Endothelial cell of umbilical vein (primary cell): ENCODE data around the gene MACROH2A2. TPM values are rescaled to one million over a fixed set of nuclear protein-coding genes. Genes with fewer than 3 reads are reported as not detected.

ENCODE experiments used
- BruUV-seq: library from RNA; stranded (reverse); fragments of 400-500 nt; replicated peaks from 2 replicates; lab custom pipeline; 2021; lab: Mats Ljungman, UMichigan
- CTCF ChIA-PET: fragments of 300-600, 350-600 bp; sonication (Branson Sonifier 250); formaldehyde crosslinking; loops from one replicate; lab custom pipeline; 2021; ENCODE audit warnings: antibody characterized with exemption, inconsistent platforms; lab: Charles Lee
- POLR2A ChIA-PET: fragments of 300-600, 350-600 bp; sonication (Branson Sonifier 250); formaldehyde crosslinking; loops from one replicate; lab custom pipeline; 2021; ENCODE audit warnings: antibody characterized with exemption, inconsistent platforms; lab: Charles Lee
- DNase-seq: peaks from one replicate; pipeline ENCODE4 v3.0.0-alpha.2; 2011; ENCODE audit warnings: low read depth, low spot score
- FAIRE-seq: peaks from 2 replicates; lab custom pipeline; 2011; peaks lifted over from hg19 to GRCh38; lab: Jason Lieb, UNC
- H2AFZ ChIP-seq: 2 replicates; pipeline ENCODE4 v1.6.0; 2012; ENCODE audit warnings: low read depth, low read length, control low read depth, inconsistent platforms
- H3K27ac ChIP-seq: 2 replicates; pipeline ENCODE4 v1.5.1; 2011; ENCODE audit warnings: low read depth, mild to moderate bottlenecking, control low read depth, low read length, moderate library complexity; ENCODE audit not compliant: insufficient read depth
- H3K27me3 ChIP-seq, 2 experiments: 2 replicates each; pipeline versions ENCODE4 v1.6.0 to v1.6.1; 2011; ENCODE audit warnings: low read length in 2 of 2, mixed read lengths in 1 of 2; ENCODE audit not compliant: control insufficient read depth in 2 of 2, insufficient read depth in 2 of 2
- H3K36me3 ChIP-seq, 2 experiments: 2 replicates in 1 of 2; 3 replicates in 1 of 2; pipeline ENCODE4 v1.5.1; 2011; ENCODE audit warnings: low read length in 2 of 2, mild to moderate bottlenecking in 1 of 2, moderate library complexity in 1 of 2; ENCODE audit not compliant: control insufficient read depth in 2 of 2, insufficient read depth in 2 of 2; ENCODE audit errors: extremely low read depth in 1 of 2
- H3K4me1 ChIP-seq: 3 replicates; pipeline ENCODE4 v1.5.1; 2011; ENCODE audit warnings: mild to moderate bottlenecking, low read length; ENCODE audit not compliant: control insufficient read depth, insufficient read depth; ENCODE audit errors: extremely low read depth
- H3K4me2 ChIP-seq: 2 replicates; pipeline ENCODE4 v1.6.1; 2011; ENCODE audit warnings: low read length, control low read depth, mixed read lengths; ENCODE audit not compliant: insufficient read depth
- H3K4me3 ChIP-seq, 3 experiments: fragments of 200-600 bp in 1 of 3; sonication (generic), shearing (Covaris generic) in 1 of 3; replicated peaks in 1 of 3; 2 replicates each; pipeline ENCODE4 v1.5.1; 2011 to 2016; ENCODE audit warnings: control low read depth in 3 of 3, low read length in 3 of 3, mild to moderate bottlenecking in 2 of 3, inconsistent platforms in 1 of 3, low read depth in 1 of 3, moderate library complexity in 1 of 3; ENCODE audit not compliant: insufficient read depth in 1 of 3
- H3K79me2 ChIP-seq: 2 replicates; pipeline ENCODE4 v1.6.0; 2012; ENCODE audit warnings: low read length, inconsistent platforms; ENCODE audit not compliant: control insufficient read depth, insufficient read depth
- H3K9ac ChIP-seq: replicated peaks from 2 replicates; pipeline ENCODE3; 2011; ENCODE audit warnings: low read length, control low read depth; ENCODE audit not compliant: insufficient read depth; ENCODE audit errors: extremely low read depth
- H3K9me1 ChIP-seq: replicated peaks from 3 replicates; pipeline ENCODE4 v1.6.0; 2011; ENCODE audit warnings: mild to moderate bottlenecking, low read length; ENCODE audit not compliant: control insufficient read depth, insufficient read depth; ENCODE audit errors: extremely low read depth
- H3K9me3 ChIP-seq: replicated peaks from 2 replicates; pipeline ENCODE4 v1.5.1; 2012; ENCODE audit warnings: low read length, inconsistent platforms; ENCODE audit not compliant: control insufficient read depth, insufficient read depth
- H4K20me1 ChIP-seq: replicated peaks from 2 replicates; pipeline ENCODE3; 2011; ENCODE audit warnings: mild to moderate bottlenecking, low read length; ENCODE audit not compliant: control insufficient read depth, insufficient read depth; ENCODE audit errors: extremely low read depth
- EZH2 ChIP-seq: IDR thresholded peaks from 2 replicates; pipeline ENCODE4 v1.6.1; 2012; ENCODE audit warnings: borderline replicate concordance, low read depth, mild to moderate bottlenecking, moderate library complexity, low read length, inconsistent platforms; ENCODE audit not compliant: severe bottlenecking
- FOS ChIP-seq: IDR thresholded peaks from 2 replicates; pipeline ENCODE4 v1.6.1; 2011; ENCODE audit warnings: mild to moderate bottlenecking, low read length, moderate library complexity, borderline replicate concordance; ENCODE audit not compliant: insufficient read depth
- GATA2 ChIP-seq: IDR thresholded peaks from 2 replicates; pipeline ENCODE4 v1.7.0; 2011; ENCODE audit warnings: low read depth, mild to moderate bottlenecking, moderate library complexity, mixed read lengths, low read length; ENCODE audit not compliant: insufficient read length, insufficient read depth
- JUN ChIP-seq: IDR thresholded peaks from 2 replicates; pipeline ENCODE4 v1.6.1; 2011; ENCODE audit warnings: borderline replicate concordance, low read depth; ENCODE audit not compliant: insufficient read length, insufficient read depth
- MYC ChIP-seq: IDR thresholded peaks from one replicate; pipeline ENCODE4 v1.6.1; 2011; ENCODE audit warnings: mild to moderate bottlenecking, low read depth, low read length
- POLR2A ChIP-seq: IDR thresholded peaks from 2 replicates; pipeline ENCODE4 v1.6.1; 2012; ENCODE audit warnings: low read depth, mild to moderate bottlenecking, control low read depth, low read length
- POLR2AphosphoS5 ChIP-seq: IDR thresholded peaks from 2 replicates; pipeline ENCODE4 v1.6.1; 2012; ENCODE audit warnings: low read depth, mild to moderate bottlenecking, control low read depth, low read length, moderate library complexity; ENCODE audit not compliant: insufficient read depth
- dilution Hi-C: fragments of 300-500 bp; cut with MboI; formaldehyde crosslinking; loops from one replicate; pipeline ENCODE4 v1.15.0; 2019; ENCODE audit warnings: low sequenced_read_pairs; ENCODE audit not compliant: extremely low pct_ligation_motif_present
- intact Hi-C: fragments of 100-400 bp; cut with micrococcal nuclease; formaldehyde crosslinking; loops from one replicate; pipeline ENCODE4 v1.10.0; 2022
- polyA plus RNA-seq, 4 experiments: library from polyadenylated mRNA; depleted of rRNA in 3 of 4; stranded (reverse) in 3 of 4; unstranded in 1 of 4; fragments of >200 nt; gene quantifications; 2 replicates each; pipeline versions ENCODE4 v1.2.1 to v1.2.3, GENCODE V29; 2011 to 2012; ENCODE audit warnings: missing spikeins in 1 of 4
- total RNA-seq: library from RNA; stranded (reverse); gene quantifications from 2 replicates; pipeline ENCODE4 v1.2.3, GENCODE V29; 2021
- TF ChIP-seq, protein P1 (sequence below): IDR thresholded peaks from 2 replicates; pipeline ENCODE4 v1.6.1; 2011; ENCODE audit not compliant: insufficient read depth, insufficient read length
- TF ChIP-seq, protein P2 (sequence below), 2 donors: IDR thresholded peaks; 1 replicate in 1 of 2; 2 replicates in 1 of 2; pipeline ENCODE4 v1.5.1; 2011; ENCODE audit warnings: low read length in 2 of 2, mild to moderate bottlenecking in 2 of 2, moderate library complexity in 2 of 2, control low read depth in 1 of 2, inconsistent platforms in 1 of 2, low read depth in 1 of 2; ENCODE audit not compliant: insufficient read depth in 1 of 2; ENCODE audit errors: extremely low read depth in 1 of 2

The MACROH2A2 gene
- total and polyA plus RNA-seq, 2 donors (not counting 3 experiments of a cell fraction or from before 2014, with no cell fraction given) = 0.08 TPM; not detected in 1

DNA sequence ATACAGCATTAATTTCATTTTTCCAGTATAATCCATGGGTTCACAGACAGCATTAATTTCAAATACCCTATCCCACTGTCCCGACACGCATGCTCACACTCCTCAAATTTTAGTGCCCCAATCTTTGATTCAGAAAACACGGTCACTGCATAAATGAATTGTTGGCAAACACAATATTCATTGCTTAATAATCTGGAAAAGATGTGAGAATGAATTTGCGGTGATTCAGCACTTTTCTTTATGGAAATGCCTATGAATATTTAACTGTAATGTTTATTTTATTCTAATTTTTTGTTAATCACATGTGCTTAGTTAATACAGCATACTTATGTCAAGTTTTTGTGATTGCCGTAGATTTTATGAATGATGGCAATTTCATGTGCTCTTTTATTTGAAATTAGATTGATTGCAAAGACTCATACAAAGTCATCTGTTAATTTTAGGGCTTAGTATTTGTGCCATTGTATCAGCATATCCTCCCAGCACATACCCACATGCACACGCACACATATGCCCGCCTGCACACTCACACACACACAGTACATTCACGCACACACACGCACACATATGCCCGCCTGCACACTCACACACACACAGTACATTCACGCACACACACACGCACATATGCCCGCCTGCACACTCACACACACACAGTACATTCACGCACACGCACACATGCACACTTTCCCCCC, 35.1 kb downstream of the MACROH2A2 start:
- BruUV-seq = no TSS peak
- Histone ChIP-seq H3K9me3 (no peaks in the 10 kb centered on the region), H3K27me3 (peaks cover 23 to 25% of the 10 kb centered on the region in 2 experiments), H3K4me1 (no peaks in the 10 kb centered on the region), H3K4me2 (no peak overlapping the region), H3K27ac (no peak overlapping the region), H3K4me3 (no peak overlapping the region), H3K9me1 (no peaks in the 10 kb centered on the region), H2AFZ (no peak overlapping the region), H4K20me1 (no peaks in the 10 kb centered on the region), H3K36me3 (no peaks in the 10 kb centered on the region), H3K9ac (no peak overlapping the region), H3K79me2 (no peaks in the 10 kb centered on the region)
- POLR2A ChIA-PET = no interaction called here
- intact Hi-C loops (no loop called here), dilution Hi-C loops (no loop called here)
- TF ChIP-seq, protein P1, sequence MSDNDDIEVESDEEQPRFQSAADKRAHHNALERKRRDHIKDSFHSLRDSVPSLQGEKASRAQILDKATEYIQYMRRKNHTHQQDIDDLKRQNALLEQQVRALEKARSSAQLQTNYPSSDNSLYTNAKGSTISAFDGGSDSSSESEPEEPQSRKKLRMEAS = no peak
- TF ChIP-seq JUN (no peak), FOS (no peak), MYC (no peak), POLR2A (no peak), GATA2 (no peak), POLR2AphosphoS5 (no peak), EZH2 (no peak)
- TF ChIP-seq, protein P2, sequence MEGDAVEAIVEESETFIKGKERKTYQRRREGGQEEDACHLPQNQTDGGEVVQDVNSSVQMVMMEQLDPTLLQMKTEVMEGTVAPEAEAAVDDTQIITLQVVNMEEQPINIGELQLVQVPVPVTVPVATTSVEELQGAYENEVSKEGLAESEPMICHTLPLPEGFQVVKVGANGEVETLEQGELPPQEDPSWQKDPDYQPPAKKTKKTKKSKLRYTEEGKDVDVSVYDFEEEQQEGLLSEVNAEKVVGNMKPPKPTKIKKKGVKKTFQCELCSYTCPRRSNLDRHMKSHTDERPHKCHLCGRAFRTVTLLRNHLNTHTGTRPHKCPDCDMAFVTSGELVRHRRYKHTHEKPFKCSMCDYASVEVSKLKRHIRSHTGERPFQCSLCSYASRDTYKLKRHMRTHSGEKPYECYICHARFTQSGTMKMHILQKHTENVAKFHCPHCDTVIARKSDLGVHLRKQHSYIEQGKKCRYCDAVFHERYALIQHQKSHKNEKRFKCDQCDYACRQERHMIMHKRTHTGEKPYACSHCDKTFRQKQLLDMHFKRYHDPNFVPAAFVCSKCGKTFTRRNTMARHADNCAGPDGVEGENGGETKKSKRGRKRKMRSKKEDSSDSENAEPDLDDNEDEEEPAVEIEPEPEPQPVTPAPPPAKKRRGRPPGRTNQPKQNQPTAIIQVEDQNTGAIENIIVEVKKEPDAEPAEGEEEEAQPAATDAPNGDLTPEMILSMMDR (IDR thresholded peaks at IDR 0.05; ENCODE audit: extremely low read depth in 1 of 2, insufficient read depth in 1 of 2, low read depth in 1 of 2, low read length in 2 of 2) = no peak
- no peak for DNase-seq
- CTCF ChIA-PET = interaction anchor here (0.6 kb wide), 1 partner anchor 789 kb away, joined by 3 read pairs; no protein-coding TSS in a partner anchor
- FAIRE-seq = no peak
